K562 (cell line): ENCODE data around the gene AGO4. TPM values are rescaled to one million over a fixed set of nuclear protein-coding genes. Genes with fewer than 3 reads are reported as not detected.

ENCODE experiments used
- ATAC-seq: fragments of 200-7000 bp; cut with Tn5 transposase; 3 replicates; pipeline ENCODE4 v1.9.1; 2020; ENCODE audit warnings: moderate library complexity
- BruUV-seq: library from RNA; stranded (reverse); fragments of 400-500 nt; replicated peaks from 2 replicates; lab custom pipeline; 2021; lab: Mats Ljungman, UMichigan
- CTCF ChIA-PET: fragments of 300-600 bp; formaldehyde crosslinking; extraction: SDS; loops from one replicate; lab custom pipeline; 2021; ENCODE audit warnings: low intra/inter-chr PET ratio; lab: Yijun Ruan, JAX
- POLR2A ChIA-PET: fragments of 300-600, 350-650 bp; sonication (Branson Sonifier 250); formaldehyde crosslinking; extraction: SDS; loops from one replicate; lab custom pipeline; 2021; ENCODE audit warnings: antibody characterized with exemption, inconsistent platforms; lab: Yijun Ruan, JAX
- DNase-seq, 4 experiments: peaks; one replicate each; pipeline versions ENCODE4 v3.0.0 to v3.0.0-alpha.2; 2011 to 2018; ENCODE audit warnings: low spot score in 3 of 4, mixed read lengths in 3 of 4; ENCODE audit errors: extremely low read depth in 1 of 4
- FAIRE-seq: peaks from 2 replicates; lab custom pipeline; 2011; peaks lifted over from hg19 to GRCh38; lab: Jason Lieb, UNC
- H2AFZ ChIP-seq: 2 replicates; pipeline ENCODE4 v1.6.0; 2011; ENCODE audit warnings: low read depth, low read length, control low read depth, inconsistent platforms
- H3K27ac ChIP-seq: fragments of 200-600 bp; 3 replicates; pipeline ENCODE4 v1.8.0; 2011; ENCODE audit warnings: low read depth, mild to moderate bottlenecking, control low read depth, inconsistent platforms, low read length, moderate library complexity, mixed read lengths; ENCODE audit errors: extremely low read depth
- H3K27me3 ChIP-seq, 2 experiments: fragments of 300-600 bp in 1 of 2; 2 replicates in 1 of 2; 3 replicates in 1 of 2; pipeline versions ENCODE4 v1.6.0 to v1.8.0; 2011; ENCODE audit warnings: inconsistent platforms in 2 of 2, low read length in 2 of 2, mild to moderate bottlenecking in 1 of 2, mixed read lengths in 1 of 2, moderate library complexity in 1 of 2; ENCODE audit not compliant: control insufficient read depth in 2 of 2, insufficient read depth in 2 of 2
- H3K36me3 ChIP-seq: fragments of 300-600 bp; 3 replicates; pipeline ENCODE4 v1.8.0; 2011; ENCODE audit warnings: mild to moderate bottlenecking, low read length, inconsistent platforms; ENCODE audit not compliant: control insufficient read depth, insufficient read depth
- H3K4me1 ChIP-seq, 2 experiments: fragments of 200-600 bp in 1 of 2; replicated peaks in 1 of 2; 2 replicates in 1 of 2; 3 replicates in 1 of 2; pipeline versions ENCODE4 v1.5.1 to v1.8.0; 2011; ENCODE audit warnings: inconsistent platforms in 2 of 2, low read length in 2 of 2, mild to moderate bottlenecking in 1 of 2, mixed read lengths in 1 of 2, moderate library complexity in 1 of 2; ENCODE audit not compliant: control insufficient read depth in 2 of 2, insufficient read depth in 2 of 2
- H3K4me2 ChIP-seq: 2 replicates; pipeline ENCODE4 v1.6.1; 2011; ENCODE audit warnings: low read length, control low read depth, inconsistent platforms, mixed read lengths; ENCODE audit not compliant: insufficient read depth
- H3K4me3 ChIP-seq: fragments of 200-600 bp; sonication (generic), shearing (Covaris generic); 2 replicates; pipeline ENCODE4 v1.5.1; 2016; ENCODE audit warnings: control low read depth, inconsistent platforms
- H3K79me2 ChIP-seq: fragments of 200-600 bp; 3 replicates; pipeline ENCODE4 v1.8.0; 2011; ENCODE audit warnings: low read length, inconsistent platforms; ENCODE audit not compliant: control insufficient read depth, insufficient read depth
- H3K9ac ChIP-seq, 2 experiments: 2 replicates each; pipeline versions ENCODE4 v1.6.0 to v1.6.1; 2011; ENCODE audit warnings: low read depth in 2 of 2, low read length in 2 of 2, control low read depth in 1 of 2, inconsistent platforms in 1 of 2, mild to moderate bottlenecking in 1 of 2, mixed read lengths in 1 of 2; ENCODE audit not compliant: insufficient read depth in 1 of 2
- H3K9me1 ChIP-seq: one replicate; pipeline ENCODE4 v1.6.0; 2011; ENCODE audit warnings: inconsistent platforms, mild to moderate bottlenecking, low read length, moderate library complexity; ENCODE audit not compliant: control insufficient read depth, insufficient read depth
- H3K9me3 ChIP-seq: replicated peaks from 2 replicates; pipeline ENCODE4 v1.5.1; 2011; ENCODE audit warnings: low read depth, low read length, inconsistent platforms; ENCODE audit not compliant: control insufficient read depth, insufficient read depth
- H4K20me1 ChIP-seq: replicated peaks from 2 replicates; pipeline ENCODE4 v1.6.1; 2011; ENCODE audit warnings: low read length, inconsistent platforms, mixed read lengths; ENCODE audit not compliant: control insufficient read depth, insufficient read depth
- CBX1 ChIP-seq: sonication (generic); IDR thresholded peaks from 2 replicates; pipeline ENCODE4 v1.6.1; 2016; ENCODE audit warnings: antibody characterized with exemption, low read depth, mild to moderate bottlenecking
- CREM ChIP-seq: IDR thresholded peaks from 2 replicates; pipeline ENCODE4 v1.6.1; 2014; ENCODE audit warnings: antibody characterized with exemption, low read depth
- GABPB2 ChIP-seq: fragments of 250-450 bp; sonication (Bioruptor Pico); conservative IDR thresholded peaks from 2 replicates; pipeline ENCODE4 v1.5.1; 2021; ENCODE audit warnings: mild to moderate bottlenecking
- GTF2E2 ChIP-seq: fragments of 200-800 bp; sonication (Bioruptor generic); IDR thresholded peaks from 2 replicates; pipeline ENCODE4 v1.6.1; 2016; ENCODE audit warnings: missing genetic modification characterization, missing compliant biosample characterization
- HMG20B ChIP-seq: fragments of 250-450 bp; sonication (Bioruptor Pico); IDR thresholded peaks from 2 replicates; pipeline ENCODE4 v1.5.0; 2021; ENCODE audit warnings: mild to moderate bottlenecking
- MAFK ChIP-seq: IDR thresholded peaks from 2 replicates; pipeline ENCODE4 v1.6.1; 2011; ENCODE audit warnings: low read length, improper control_type of control experiment
- MEIS2 ChIP-seq: fragments of 450-650 bp; IDR thresholded peaks from 2 replicates; pipeline ENCODE4 v1.6.1; 2014; ENCODE audit warnings: mild to moderate bottlenecking; ENCODE audit not compliant: partially characterized antibody
- NBN ChIP-seq: fragments of 450-650 bp; IDR thresholded peaks from 2 replicates; pipeline ENCODE4 v1.6.1; 2016; ENCODE audit warnings: low read depth, mild to moderate bottlenecking
- RNF2 ChIP-seq: sonication (generic); IDR thresholded peaks from 2 replicates; pipeline ENCODE4 v1.6.1; 2016
- TAL1 ChIP-seq: fragments of 450-650 bp; IDR thresholded peaks from 2 replicates; pipeline ENCODE4 v1.6.1; 2016; ENCODE audit warnings: mild to moderate bottlenecking
- TBP ChIP-seq: optimal IDR thresholded peaks from 2 replicates; pipeline ENCODE3; 2011; ENCODE audit warnings: low read depth, low read length, improper control_type of control experiment
- ZNF699 ChIP-seq: fragments of 250-450 bp; sonication (Bioruptor Pico); IDR thresholded peaks from 2 replicates; pipeline ENCODE4 v1.8.0; 2021; ENCODE audit warnings: mild to moderate bottlenecking, moderate library complexity; ENCODE audit not compliant: insufficient replicate concordance
- WGBS: fragments of 100-300 bp; shearing (Covaris generic); methylation state at CpG from one replicate; pipeline ENCODE4 v1.1.6; 2016; ENCODE audit warnings: low coverage, mixed read lengths; ENCODE audit not compliant: insufficient coverage; ENCODE audit errors: missing lambda C conversion rate; 5-methylcytosine and 5-hydroxymethylcytosine counted together
- in situ Hi-C: fragments of 300-500 bp; cut with MboI; formaldehyde crosslinking; loops from 4 replicates; pipeline ENCODE4 v1.15.0; 2018; ENCODE audit warnings: inconsistent platforms, mixed read lengths
- intact Hi-C: fragments of 100-400 bp; cut with micrococcal nuclease; formaldehyde crosslinking; loops from 2 replicates; pipeline ENCODE4 v1.14.2; 2022
- polyA plus RNA-seq, 8 experiments: library from polyadenylated mRNA; depleted of rRNA in 4 of 8; stranded (reverse) in 5 of 8; unstranded in 3 of 8; fragments of >200 nt; fragmentation: Nextera tagmentation in 2 of 8; fragmentation: Illumina TruSeq in 1 of 8; extraction: Ambion mirVana in 2 of 8; extraction: Trizol in 1 of 8; gene quantifications; 2 replicates each; pipeline versions ENCODE4 v1.2.1 to v1.2.3, GENCODE V29; 2011 to 2014; ENCODE audit warnings: inconsistent platforms in 1 of 8, missing spikeins in 1 of 8
- total RNA-seq, 7 experiments: library from RNA; depleted of rRNA in 6 of 7; stranded (reverse); fragments of >200 nt in 6 of 7; fragmentation: Illumina TruSeq in 2 of 7; extraction: Trizol in 2 of 7; gene quantifications; 2 replicates each; pipeline versions ENCODE4 v1.2.1 to v1.2.3, GENCODE V29; 2011 to 2021; ENCODE audit warnings: low replicate concordance in 1 of 7
- TF ChIP-seq, protein P1 (sequence below): fragments of 450-650 bp; IDR thresholded peaks from one replicate; pipeline ENCODE4 v1.6.1; 2018; ENCODE audit warnings: mild to moderate bottlenecking, moderate library complexity; ENCODE audit not compliant: partially characterized antibody
- TF ChIP-seq, protein P2 (sequence below): sonication (generic); formaldehyde crosslinking; IDR thresholded peaks from 2 replicates; pipeline ENCODE4 v1.8.0; 2023; ENCODE audit warnings: mild to moderate bottlenecking, missing genetic modification reagents
- TF ChIP-seq, protein P3 (sequence below): IDR thresholded peaks from 2 replicates; pipeline ENCODE4 v1.6.1; 2011; ENCODE audit warnings: borderline replicate concordance, low read depth, mild to moderate bottlenecking, moderate library complexity, low read length; ENCODE audit not compliant: insufficient read depth, poor library complexity, severe bottlenecking

AGO4 gene
- total and polyA plus RNA-seq, 9 of the 15 experiments (the other 6 are each of a cell fraction or from before 2014, with no cell fraction given), result 1.3 to 10.5 (median 6.5) TPM

DNA sequence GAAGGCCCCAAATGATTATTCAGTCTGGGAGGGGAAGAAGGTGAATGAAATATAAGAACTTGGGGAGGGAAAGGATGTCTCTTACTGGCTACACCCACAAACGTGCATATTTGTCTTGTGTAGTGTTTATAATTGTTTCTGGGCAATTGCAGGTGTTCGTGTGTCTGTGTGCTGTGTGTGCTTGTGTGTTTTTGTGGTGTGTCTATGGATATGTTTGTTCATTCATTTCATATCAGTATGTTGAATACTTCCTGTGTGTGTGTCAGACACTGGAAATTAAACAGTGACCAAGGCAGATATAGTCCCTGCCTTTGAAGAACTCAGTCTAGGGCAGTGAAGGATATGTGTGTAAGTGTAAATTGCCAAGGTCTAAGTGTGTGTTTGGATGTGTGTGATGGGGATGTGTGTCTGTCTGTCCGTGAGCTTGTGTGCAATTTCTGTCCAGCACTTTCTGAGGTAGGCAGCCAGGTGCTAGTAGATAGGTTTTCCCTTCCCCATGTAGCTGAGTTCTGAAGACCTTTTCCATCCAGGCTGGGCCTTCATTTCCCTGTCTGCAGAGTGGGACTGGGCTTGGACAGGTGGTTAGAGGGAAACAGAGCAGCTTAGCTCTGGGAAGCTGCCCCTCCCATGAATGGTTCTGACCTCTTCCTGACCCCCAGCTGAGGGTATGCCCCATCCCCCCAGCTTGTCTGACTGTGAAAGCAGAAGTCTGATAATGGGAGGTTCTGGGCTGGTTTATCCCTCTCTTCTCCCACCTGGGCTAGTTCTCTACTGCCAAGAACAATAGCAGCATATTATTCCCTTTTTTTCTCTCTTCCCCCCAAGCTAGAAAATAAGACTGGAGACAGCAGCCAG, 79.0 kb downstream of the AGO4 start:
- peak; percentile 92 for FAIRE-seq
- no peak for TF ChIP-seq TBP
- TF ChIP-seq MAFK, result no peak
- no peak for TF ChIP-seq GABPB2 (CRISPR knock-in tag)
- TF ChIP-seq CREM, result peak; percentile 50
- TF ChIP-seq, protein P1, sequence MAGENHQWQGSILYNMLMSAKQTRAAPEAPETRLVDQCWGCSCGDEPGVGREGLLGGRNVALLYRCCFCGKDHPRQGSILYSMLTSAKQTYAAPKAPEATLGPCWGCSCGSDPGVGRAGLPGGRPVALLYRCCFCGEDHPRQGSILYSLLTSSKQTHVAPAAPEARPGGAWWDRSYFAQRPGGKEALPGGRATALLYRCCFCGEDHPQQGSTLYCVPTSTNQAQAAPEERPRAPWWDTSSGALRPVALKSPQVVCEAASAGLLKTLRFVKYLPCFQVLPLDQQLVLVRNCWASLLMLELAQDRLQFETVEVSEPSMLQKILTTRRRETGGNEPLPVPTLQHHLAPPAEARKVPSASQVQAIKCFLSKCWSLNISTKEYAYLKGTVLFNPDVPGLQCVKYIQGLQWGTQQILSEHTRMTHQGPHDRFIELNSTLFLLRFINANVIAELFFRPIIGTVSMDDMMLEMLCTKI, result no peak
- TF ChIP-seq, protein P2, sequence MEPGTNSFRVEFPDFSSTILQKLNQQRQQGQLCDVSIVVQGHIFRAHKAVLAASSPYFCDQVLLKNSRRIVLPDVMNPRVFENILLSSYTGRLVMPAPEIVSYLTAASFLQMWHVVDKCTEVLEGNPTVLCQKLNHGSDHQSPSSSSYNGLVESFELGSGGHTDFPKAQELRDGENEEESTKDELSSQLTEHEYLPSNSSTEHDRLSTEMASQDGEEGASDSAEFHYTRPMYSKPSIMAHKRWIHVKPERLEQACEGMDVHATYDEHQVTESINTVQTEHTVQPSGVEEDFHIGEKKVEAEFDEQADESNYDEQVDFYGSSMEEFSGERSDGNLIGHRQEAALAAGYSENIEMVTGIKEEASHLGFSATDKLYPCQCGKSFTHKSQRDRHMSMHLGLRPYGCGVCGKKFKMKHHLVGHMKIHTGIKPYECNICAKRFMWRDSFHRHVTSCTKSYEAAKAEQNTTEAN (CRISPR knock-in tag), result no peak
- peak; percentile 5 for TF ChIP-seq MEIS2
- no peak for TF ChIP-seq NBN
- TF ChIP-seq GTF2E2 (tag), result no peak
- peak; percentile 93 for TF ChIP-seq RNF2
- TF ChIP-seq HMG20B (CRISPR knock-in tag), result no peak
- no peak for TF ChIP-seq CBX1
- TF ChIP-seq, protein P3, sequence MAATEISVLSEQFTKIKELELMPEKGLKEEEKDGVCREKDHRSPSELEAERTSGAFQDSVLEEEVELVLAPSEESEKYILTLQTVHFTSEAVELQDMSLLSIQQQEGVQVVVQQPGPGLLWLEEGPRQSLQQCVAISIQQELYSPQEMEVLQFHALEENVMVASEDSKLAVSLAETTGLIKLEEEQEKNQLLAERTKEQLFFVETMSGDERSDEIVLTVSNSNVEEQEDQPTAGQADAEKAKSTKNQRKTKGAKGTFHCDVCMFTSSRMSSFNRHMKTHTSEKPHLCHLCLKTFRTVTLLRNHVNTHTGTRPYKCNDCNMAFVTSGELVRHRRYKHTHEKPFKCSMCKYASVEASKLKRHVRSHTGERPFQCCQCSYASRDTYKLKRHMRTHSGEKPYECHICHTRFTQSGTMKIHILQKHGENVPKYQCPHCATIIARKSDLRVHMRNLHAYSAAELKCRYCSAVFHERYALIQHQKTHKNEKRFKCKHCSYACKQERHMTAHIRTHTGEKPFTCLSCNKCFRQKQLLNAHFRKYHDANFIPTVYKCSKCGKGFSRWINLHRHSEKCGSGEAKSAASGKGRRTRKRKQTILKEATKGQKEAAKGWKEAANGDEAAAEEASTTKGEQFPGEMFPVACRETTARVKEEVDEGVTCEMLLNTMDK, result no peak
- peak; percentile 14 for TF ChIP-seq TAL1
- TF ChIP-seq ZNF699 (CRISPR knock-in tag), result no peak

More for the DNA sequence above, 79.0 kb downstream of the AGO4 start:
- H3K79me2 ChIP-seq, result peaks cover 78% of the 10 kb centered on the region
- 0 out of 2 replicates have a peak overlapping the region, but pooled peaks have one; percentile 3 for H3K4me3 ChIP-seq
- peaks cover 27% of the 10 kb centered on the region for H4K20me1 ChIP-seq
- H3K36me3 ChIP-seq, result peaks cover 32% of the 10 kb centered on the region
- ATAC-seq, result peak; percentile 63
- ChIA-PET CTCF (no interaction called here), POLR2A (interaction anchor here (0.6 to 3.7 kb wide), 10 partner anchors 10 to 73 kb away, joined by 3 to 19 read pairs (median 4); no protein-coding TSS in a partner anchor)
- peaks cover 43 to 60% of the 10 kb centered on the region in 2 experiments for H3K4me1 ChIP-seq
- H3K4me2 ChIP-seq, result peak overlapping the region; percentile 73
- H3K9ac ChIP-seq, result peak overlapping the region; percentile 52 to 82; a peak in 3 of 4 replicates
- peaks cover 12% of the 10 kb centered on the region for H3K9me1 ChIP-seq
- intact Hi-C loops (loop anchor here (10.0 kb wide), 1 partner anchor 438 kb away; the partner anchor contains the start of gene EVA1B), in situ Hi-C loops (no loop called here)
- no peaks in the 10 kb centered on the region for H3K27me3 ChIP-seq
- DNase-seq, result peak; percentile 73 to 91 (median 81)
- no TSS peak for BruUV-seq
- H2AFZ ChIP-seq, result no peak overlapping the region
- WGBS, result 6% methylated on average over 3 of the region's 3 CpGs
- no peaks in the 10 kb centered on the region for H3K9me3 ChIP-seq
- peak overlapping the region; percentile 69 for H3K27ac ChIP-seq
